HG02884 (cell line): ENCODE results near the gene PRKAB2.
"Not testable (repeated sequence)": the region's sequence is repeated elsewhere in the genome, so short reads cannot be mapped to it uniquely, and the experiment has no call there.

Source experiments
- ATAC-seq: cut with Tn5 transposase; IDR thresholded peaks from one replicate; pipeline ENCODE4 v1.9.1; 2021; ENCODE audit warnings: mild to moderate bottlenecking, moderate library complexity; ENCODE audit not compliant: unreplicated experiment

The PRKAB2 gene

GRCh38 chr1:147177611-147178380 is 5.5 kb upstream of the PRKAB2 start:
- no peak for ATAC-seq

- no peak for ATAC-seq
These were observed 687 bp downstream of the PRKAB2 start for GRCh38 chr1:147171399-147172167.

- no peak for ATAC-seq
These were observed 2.2 kb downstream of the PRKAB2 start for GRCh38 chr1:147169840-147170674.

GRCh38 chr1:147169171-147169570 is 3.1 kb downstream of the PRKAB2 start:
- ATAC-seq = no peak

GRCh38 chr1:147168626-147169058 is 3.6 kb downstream of the PRKAB2 start:
- no peak for ATAC-seq

- ATAC-seq = no peak
These were observed 4.9 kb downstream of the PRKAB2 start for GRCh38 chr1:147167365-147167764.

GRCh38 chr1:147163019-147163418 is 9.3 kb downstream of the PRKAB2 start:
- ATAC-seq = no peak

DNA sequence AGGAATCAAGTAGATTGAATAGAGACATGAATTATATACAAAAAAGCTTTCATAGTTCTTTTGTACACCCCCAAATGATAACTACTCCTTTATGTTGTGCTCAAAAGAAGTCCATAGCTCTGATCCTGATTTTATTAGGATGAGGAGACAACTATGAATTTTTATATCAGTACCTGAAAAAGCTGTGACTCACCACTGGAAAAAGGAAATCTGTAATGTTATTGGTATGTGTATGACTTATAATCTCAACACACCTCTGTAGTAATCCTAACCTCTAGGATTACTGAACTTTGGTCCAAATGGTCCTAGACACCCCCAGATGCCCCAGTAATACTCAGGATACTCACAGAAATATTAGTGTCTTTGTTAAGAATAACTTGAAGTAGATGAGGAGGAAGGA is 10.2 kb downstream of the PRKAB2 start:
- ATAC-seq = no peak

DNA sequence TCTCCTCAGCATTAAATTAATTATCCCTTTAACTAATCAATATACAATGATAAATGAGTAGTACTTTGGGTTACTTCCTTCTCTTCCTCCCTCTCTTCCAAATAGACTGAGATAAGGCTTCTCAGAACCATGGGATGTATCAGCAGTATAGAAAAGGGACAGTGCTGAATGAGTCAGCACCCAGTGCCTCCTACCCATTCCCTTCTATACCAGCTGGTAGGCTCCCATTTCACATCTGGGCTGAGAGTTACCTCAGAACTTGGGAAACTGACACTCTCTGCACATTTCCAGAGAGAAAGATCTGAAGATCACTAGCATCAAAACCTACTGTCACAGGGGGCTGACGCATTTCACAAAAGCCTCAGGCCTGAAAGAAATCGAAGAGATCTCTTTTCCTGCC is 15.2 kb downstream of the PRKAB2 start:
- ATAC-seq = not testable (repeated sequence)

GRCh38 chr1:147156642-147157041 is 15.6 kb downstream of the PRKAB2 start:
- no peak for ATAC-seq

- no peak for ATAC-seq
These were observed 19.5 kb downstream of the PRKAB2 start for GRCh38 chr1:147152772-147153171.

DNA sequence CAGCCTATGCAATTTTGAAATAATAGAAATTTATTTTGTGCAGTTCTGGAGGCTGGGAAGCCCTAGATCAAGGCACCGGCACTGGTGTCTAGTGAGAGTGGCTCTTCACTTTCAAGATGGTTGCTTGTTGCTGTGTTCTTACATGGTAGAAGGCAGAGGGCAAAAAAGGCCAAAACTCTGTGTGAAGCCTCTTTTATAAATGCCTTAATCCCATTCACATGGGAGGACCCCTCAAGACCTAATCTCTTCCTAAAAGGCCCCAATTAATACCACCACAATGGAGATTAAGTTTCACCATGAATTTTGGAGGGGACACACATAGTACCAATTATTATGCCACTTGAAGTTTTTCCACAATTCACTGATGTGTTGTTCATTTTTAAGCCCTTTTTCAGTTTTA is 21.0 kb downstream of the PRKAB2 start:
- ATAC-seq = no peak

DNA sequence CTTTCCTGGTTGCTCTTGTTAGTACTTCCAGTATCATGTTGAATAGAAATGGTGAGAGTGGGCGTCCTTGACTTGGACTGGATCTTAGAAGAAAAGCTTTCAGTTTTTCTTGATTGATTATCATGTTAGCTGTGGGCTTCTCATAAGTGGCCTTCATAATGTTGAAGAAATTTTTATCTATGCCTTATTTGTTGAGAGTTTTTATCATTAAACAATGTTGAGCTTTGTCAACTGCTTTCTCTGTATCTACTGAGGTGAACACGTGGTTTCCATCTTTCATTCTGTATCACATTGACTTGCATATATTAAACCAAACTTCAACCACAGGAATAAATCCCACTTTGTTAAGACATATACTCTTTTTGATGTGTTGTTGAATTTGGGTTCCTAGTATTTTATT is 29.4 kb downstream of the PRKAB2 start:
- ATAC-seq = no peak

DNA sequence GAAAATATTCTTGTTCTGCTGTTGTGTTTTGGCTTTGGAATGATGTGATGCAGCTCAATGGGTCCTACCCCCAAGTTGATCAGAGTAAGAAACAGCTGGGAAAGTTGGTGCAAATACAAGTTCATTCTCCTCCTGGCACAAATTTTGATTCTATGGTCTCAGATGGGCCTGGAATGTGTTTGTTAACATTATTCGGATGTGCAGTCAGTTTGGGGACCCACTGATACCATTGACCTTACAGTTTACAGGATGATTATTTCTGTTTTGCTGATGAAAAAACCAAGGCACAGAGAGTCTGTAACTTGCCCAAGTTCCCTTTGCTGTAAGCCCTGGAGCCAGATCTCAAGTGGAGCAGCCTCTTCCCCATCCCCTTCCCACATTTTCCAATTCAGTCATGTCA is 41.5 kb downstream of the PRKAB2 start:
- not testable (repeated sequence) for ATAC-seq

DNA sequence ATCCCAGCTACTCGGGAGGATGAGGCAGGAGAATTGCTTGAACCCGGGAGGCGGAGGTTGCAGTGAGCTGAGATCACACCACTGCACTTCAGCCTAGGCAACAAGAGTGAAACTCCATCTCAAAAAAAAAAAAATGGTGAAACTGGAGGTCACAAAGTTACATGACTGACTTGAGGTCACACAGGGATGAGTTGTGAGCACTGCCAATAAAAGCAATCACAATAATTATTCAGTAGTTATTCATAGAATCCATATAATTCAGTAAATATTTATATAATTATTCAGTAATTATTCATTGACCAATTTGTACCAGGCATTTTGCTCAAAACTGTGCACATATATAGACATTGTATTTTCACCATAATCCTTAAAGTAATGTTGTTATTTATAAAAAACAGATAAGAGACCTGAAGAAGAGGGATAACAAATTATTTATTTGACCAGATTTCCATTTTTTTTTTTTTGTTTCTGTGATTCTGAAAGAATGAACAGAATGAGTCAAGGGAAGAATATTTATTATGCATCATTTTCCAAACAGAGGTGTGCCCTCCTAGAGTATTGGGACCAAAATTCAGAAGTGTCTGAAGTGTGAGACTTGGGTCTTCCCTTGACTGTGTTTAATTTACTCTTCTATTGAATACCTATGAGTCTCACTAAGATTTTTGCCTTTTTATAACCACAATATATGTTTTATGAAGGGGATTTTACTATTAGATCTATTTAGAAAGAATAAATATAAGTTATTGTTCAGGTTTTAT is 43.0 kb downstream of the PRKAB2 start:
- ATAC-seq = no peak

DNA sequence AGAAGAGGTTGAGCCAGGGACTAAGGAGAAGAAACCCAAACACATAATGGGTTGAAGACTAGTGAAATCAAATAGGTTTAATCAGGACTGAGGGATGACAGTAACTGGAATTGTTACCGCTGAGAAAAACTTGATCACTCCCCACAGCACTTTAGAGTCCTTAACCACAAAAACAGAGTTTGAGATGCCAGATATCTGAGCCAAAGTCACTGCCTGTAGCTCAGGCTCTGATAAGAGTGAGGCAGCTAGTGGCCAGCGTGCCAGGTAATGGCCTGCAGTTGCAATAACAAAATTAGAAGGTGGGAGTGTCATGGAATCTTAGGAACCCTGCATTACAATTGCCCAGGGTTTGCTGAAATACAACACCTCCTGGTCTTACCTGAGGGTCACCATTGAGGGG is 48.0 kb downstream of the PRKAB2 start:
- no peak for ATAC-seq

GRCh38 chr1:147117109-147117508 is 55.2 kb downstream of the PRKAB2 start:
- ATAC-seq = no peak

DNA sequence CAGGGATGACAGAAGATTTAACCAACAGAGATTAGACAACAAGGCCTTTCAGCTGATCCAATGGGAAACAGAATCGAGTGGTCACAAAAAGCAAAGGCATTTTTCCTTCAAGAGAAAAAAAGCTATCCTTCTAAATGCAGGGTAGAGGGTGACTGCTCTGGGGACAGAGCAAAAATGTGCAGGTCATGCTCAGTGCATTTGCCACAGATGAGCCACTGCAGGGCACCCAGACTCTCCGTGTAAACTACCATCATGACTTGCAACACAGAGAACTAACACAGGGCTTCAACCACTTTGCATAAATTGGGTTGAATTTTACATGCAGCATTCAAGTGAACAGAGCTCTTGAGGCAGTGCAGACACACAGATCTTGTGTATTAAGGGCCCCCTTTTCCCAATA is 56.8 kb downstream of the PRKAB2 start:
- no peak for ATAC-seq

DNA sequence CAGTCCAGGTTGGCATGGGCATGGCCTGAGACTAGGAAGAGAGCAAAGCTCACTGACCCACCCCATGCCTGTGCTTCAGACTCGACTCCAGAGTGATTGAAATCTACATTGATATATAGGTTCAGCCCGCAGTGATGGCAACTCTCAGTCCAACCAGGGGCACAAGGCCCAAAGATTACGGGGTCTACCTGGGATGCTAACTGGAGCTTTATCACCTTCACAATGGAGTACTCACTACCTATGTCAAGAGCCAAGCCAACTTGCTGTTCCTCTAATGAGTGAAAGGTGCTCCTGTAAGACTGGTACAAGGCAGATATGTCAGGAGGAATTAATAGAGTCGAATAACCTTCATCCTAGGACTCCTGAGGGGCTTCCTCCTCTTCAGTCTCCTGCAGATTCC is 57.2 kb downstream of the PRKAB2 start:
- ATAC-seq = not testable (repeated sequence)

- not testable (repeated sequence) for ATAC-seq
These were observed 57.9 kb downstream of the PRKAB2 start for GRCh38 chr1:147114353-147114752.
